LNCAP (cell line): ENCODE data around the gene AK8.

ENCODE experiments used
- CTCF ChIP-seq: fragments of 450-650 bp; IDR thresholded peaks from 2 replicates; pipeline ENCODE4 v1.5.1; 2017; ENCODE audit warnings: mild to moderate bottlenecking

AK8 gene

DNA sequence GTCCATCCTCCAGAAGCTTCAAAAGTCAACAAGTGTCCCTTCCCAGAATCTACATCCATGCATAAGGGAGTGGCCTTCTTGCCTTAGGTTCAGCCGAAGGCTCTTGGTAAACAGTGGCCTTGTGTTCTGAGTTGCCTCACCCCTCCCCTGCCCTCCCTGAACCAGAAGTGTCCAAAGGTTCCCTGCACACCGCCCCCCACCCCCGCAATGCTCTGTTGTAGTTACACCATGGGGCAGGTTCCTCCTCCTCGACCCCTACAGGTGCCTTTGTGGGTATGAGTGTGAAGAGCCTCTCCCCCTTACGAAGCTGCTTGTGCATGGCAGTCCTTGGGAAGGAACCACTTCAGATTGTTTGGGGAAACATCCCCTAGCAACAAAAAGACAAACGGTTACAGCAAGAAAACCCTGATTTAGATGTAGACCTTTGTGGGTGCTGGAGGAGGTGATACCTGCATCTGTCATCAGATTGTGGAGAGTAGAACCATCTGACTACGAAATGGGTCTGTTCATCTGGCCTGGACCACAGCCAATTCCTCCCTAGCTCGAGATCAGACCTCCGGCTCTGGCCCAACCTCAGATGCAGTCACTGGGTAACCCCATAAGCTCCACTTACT is 7.7 kb upstream of the AK8 start:
- no peak for TF ChIP-seq CTCF

- no peak for TF ChIP-seq CTCF
Measured at GRCh38 chr9:132883349-132884294, 5.5 kb upstream of the AK8 start.

DNA sequence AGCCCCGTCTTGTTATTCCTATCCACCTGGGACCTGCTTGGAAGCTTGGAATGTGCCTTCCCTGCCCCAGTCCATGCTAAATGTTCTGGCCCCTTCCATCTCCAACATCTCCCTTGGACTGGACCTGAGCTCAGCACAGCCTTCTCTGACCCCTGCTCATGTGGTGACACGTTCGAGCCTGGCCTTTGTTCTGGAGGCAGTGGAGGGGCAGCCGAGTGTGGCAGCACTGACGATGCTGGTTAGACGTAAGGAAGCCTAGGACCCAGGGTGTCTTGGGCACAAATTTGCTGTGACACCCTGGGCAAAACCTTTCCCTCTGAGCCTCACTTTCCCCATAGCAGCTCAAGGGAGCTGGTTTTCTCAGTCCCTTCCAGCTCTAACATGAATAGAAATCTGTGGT is 4.5 kb upstream of the AK8 start:
- TF ChIP-seq CTCF, result no peak

DNA sequence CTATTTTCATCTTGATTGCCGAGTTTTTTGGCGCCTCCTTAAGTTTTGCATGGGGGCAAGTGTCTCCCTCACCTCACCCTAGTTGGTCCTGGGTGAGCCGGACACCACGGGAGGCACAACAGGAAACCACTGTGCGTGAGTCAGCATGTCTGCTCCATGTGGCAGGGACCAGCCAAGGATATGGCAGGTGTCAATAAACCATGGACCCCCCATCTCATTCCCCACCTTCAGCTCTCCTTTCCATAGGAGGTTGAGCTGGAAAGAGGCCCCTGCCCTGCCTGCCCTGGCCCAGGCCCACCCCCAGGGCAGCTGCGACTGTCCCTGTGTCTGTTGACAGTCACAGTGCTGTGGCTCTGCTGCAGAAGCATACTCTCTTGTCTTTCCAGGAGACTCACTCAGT is 3.7 kb upstream of the AK8 start:
- TF ChIP-seq CTCF, result no peak

DNA sequence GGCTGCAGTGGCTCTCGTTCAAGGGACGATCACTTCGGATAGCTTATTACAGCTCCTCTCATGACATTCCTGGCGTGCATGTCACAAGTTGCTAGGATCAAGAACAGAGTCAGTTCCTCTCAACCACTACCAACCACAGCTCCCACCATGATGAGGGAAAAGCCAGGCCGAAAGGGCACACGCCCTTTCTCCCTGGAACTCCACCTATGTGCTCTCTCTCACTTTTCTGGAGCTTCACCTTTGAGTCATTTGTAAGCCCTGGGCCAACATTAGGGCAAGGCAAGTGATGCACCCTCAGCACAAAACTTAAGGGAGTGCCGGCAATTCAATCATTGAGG is 2.2 kb upstream of the AK8 start:
- no peak for TF ChIP-seq CTCF

GRCh38 chr9:132879457-132880323 is 1.6 kb upstream of the AK8 start:
- no peak for TF ChIP-seq CTCF

- TF ChIP-seq CTCF, result no peak
Measured at GRCh38 chr9:132878695-132879456, 792 bp upstream of the AK8 start, which contains the start of gene SPACA9. SPACA9 (plus strand) TSS chr9:132878898; CDS start chr9:132883948, 5,050 bp downstream.
